NB4 (cell line): ENCODE data around the gene ZNF440.

Experiments used
- CTCF ChIP-seq: IDR thresholded peaks from one replicate; pipeline ENCODE4 v1.5.1; 2012; ENCODE audit warnings: low read depth, low read length
- MAX ChIP-seq: IDR thresholded peaks from 2 replicates; pipeline ENCODE4 v1.6.1; 2011; ENCODE audit warnings: low read depth, low read length
- MYC ChIP-seq: IDR thresholded peaks from 2 replicates; pipeline ENCODE4 v1.6.1; 2011; ENCODE audit warnings: low read depth, low read length
- POLR2A ChIP-seq: IDR thresholded peaks from 2 replicates; pipeline ENCODE4 v1.6.1; 2011; ENCODE audit warnings: mild to moderate bottlenecking; ENCODE audit not compliant: insufficient read length; ENCODE audit errors: extremely low read depth

GRCh38 chr19:11787536-11787935 lies 26.5 kb upstream of the ZNF440 start:
- TF ChIP-seq MAX: no peak
- TF ChIP-seq POLR2A: no peak
- TF ChIP-seq CTCF: no peak
- no peak for TF ChIP-seq MYC
